Esophagus mucosa (tissue), 1 donor: ENCODE data around the gene MYOF. TPM values are rescaled to one million over a fixed set of nuclear protein-coding genes. Genes with fewer than 3 reads are reported as not detected.
"Not testable (repeated sequence)": the region's sequence is repeated elsewhere in the genome, so short reads cannot be mapped to it uniquely, and the experiment has no call there.

Experiments used
- ATAC-seq: fragments of 200-7000 bp; cut with Tn5 transposase; one replicate; pipeline ENCODE4 v1.9.1; 2020
- total RNA-seq: library from RNA; stranded (reverse); gene quantifications from one replicate; pipeline ENCODE4 v1.2.4, GENCODE V29; 2023
- donor health status: DM: yes; HTN: yes; CAD: no.

MYOF gene
- total RNA-seq, 1 donor from 2014 or later = 134 TPM

GRCh38 chr10:93336678-93337077 is 145.5 kb downstream of the MYOF start:
- ATAC-seq = no peak

- no peak for ATAC-seq
Observed at GRCh38 chr10:93336110-93336509, 146.0 kb downstream of the MYOF start.

- peak; percentile 97 for ATAC-seq
Observed at GRCh38 chr10:93334901-93335327, 147.2 kb downstream of the MYOF start.

- ATAC-seq = no peak
Observed at GRCh38 chr10:93334181-93334580, 148.0 kb downstream of the MYOF start.

GRCh38 chr10:93333278-93333978 is 148.7 kb downstream of the MYOF start:
- ATAC-seq = peak; percentile 52

GRCh38 chr10:93330824-93331223 is 151.3 kb downstream of the MYOF start:
- ATAC-seq = no peak

- ATAC-seq = no peak
Observed at GRCh38 chr10:93319896-93320295, 162.2 kb downstream of the MYOF start.

- no peak for ATAC-seq
Observed at GRCh38 chr10:93319096-93319495, 163.0 kb downstream of the MYOF start.

- no peak for ATAC-seq
Observed at GRCh38 chr10:93315246-93315645, 166.9 kb downstream of the MYOF start.

- ATAC-seq = not testable (repeated sequence)
Observed at GRCh38 chr10:93314656-93315055, 167.5 kb downstream of the MYOF start.

GRCh38 chr10:93313798-93314197 is 168.3 kb downstream of the MYOF start:
- no peak for ATAC-seq

- peak; percentile 25 for ATAC-seq
Observed at GRCh38 chr10:93309062-93309461, 173.1 kb downstream of the MYOF start.

GRCh38 chr10:93305122-93305521 is 177.0 kb downstream of the MYOF start:
- no peak for ATAC-seq

GRCh38 chr10:93300981-93301380 is 181.2 kb downstream of the MYOF start:
- ATAC-seq = peak; percentile 20

GRCh38 chr10:93300288-93300917 is 181.7 kb downstream of the MYOF start:
- ATAC-seq = no peak

- ATAC-seq = no peak
Observed at GRCh38 chr10:93299606-93300287, 182.4 kb downstream of the MYOF start.

GRCh38 chr10:93299195-93299594 is 182.9 kb downstream of the MYOF start:
- ATAC-seq = no peak

- no peak for ATAC-seq
Observed at GRCh38 chr10:93296151-93296550, 186.0 kb downstream of the MYOF start.

GRCh38 chr10:93293999-93294398 is 188.1 kb downstream of the MYOF start:
- ATAC-seq = no peak

- no peak for ATAC-seq
Observed at GRCh38 chr10:93290661-93291354, 191.3 kb downstream of the MYOF start.

- peak; percentile 90 for ATAC-seq
Observed at GRCh38 chr10:93288679-93289634, 193.2 kb downstream of the MYOF start.

GRCh38 chr10:93287775-93288174 is 194.4 kb downstream of the MYOF start:
- ATAC-seq = no peak
